Mammary epithelial cell (primary cell): ENCODE results near the gene PEX11B.

Experiments
- EZH2 ChIP-seq: IDR thresholded peaks from 2 replicates; pipeline ENCODE4 v1.6.1; 2012; ENCODE audit warnings: low read length, inconsistent platforms, borderline replicate concordance
- TF ChIP-seq, protein P1 (sequence below), 2 donors: IDR thresholded peaks in 1 of 2; conservative IDR thresholded peaks in 1 of 2; 2 replicates each; pipeline ENCODE4 v1.5.1; 2011 to 2012; ENCODE audit warnings: inconsistent platforms in 2 of 2, low read length in 2 of 2, mild to moderate bottlenecking in 2 of 2, control low read depth in 1 of 2, low read depth in 1 of 2; ENCODE audit not compliant: insufficient read depth in 1 of 2; ENCODE audit errors: extremely low read depth in 1 of 2

DNA sequence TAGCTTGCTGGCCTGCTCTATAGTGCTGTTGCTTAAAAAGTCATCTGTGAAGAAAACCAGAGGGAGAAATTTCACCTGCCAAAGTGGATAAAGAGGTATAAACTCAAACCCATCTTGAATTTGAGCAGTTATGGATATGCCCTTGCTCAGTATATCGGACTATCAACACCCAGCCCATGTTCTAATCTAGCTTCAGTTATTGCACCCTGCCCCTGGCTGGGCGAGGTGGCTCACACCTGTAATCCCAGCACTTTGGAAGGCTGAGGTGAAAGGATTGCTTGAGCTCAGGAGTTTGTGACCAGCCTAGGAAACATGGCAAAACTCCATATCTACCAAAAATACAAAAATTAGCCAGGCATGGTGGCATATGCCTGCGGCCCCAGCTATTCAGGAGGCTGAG is 26.0 kb upstream of the PEX11B start:
- TF ChIP-seq, protein P1, sequence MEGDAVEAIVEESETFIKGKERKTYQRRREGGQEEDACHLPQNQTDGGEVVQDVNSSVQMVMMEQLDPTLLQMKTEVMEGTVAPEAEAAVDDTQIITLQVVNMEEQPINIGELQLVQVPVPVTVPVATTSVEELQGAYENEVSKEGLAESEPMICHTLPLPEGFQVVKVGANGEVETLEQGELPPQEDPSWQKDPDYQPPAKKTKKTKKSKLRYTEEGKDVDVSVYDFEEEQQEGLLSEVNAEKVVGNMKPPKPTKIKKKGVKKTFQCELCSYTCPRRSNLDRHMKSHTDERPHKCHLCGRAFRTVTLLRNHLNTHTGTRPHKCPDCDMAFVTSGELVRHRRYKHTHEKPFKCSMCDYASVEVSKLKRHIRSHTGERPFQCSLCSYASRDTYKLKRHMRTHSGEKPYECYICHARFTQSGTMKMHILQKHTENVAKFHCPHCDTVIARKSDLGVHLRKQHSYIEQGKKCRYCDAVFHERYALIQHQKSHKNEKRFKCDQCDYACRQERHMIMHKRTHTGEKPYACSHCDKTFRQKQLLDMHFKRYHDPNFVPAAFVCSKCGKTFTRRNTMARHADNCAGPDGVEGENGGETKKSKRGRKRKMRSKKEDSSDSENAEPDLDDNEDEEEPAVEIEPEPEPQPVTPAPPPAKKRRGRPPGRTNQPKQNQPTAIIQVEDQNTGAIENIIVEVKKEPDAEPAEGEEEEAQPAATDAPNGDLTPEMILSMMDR (conservative IDR thresholded peaks at IDR 0.05 in 1 of 2, IDR thresholded peaks at IDR 0.05 in 1 of 2; ENCODE audit: extremely low read depth in 1 of 2, insufficient read depth in 1 of 2, low read depth in 1 of 2, low read length in 2 of 2): no peak
- TF ChIP-seq EZH2: no peak
